Heart left ventricle (tissue), 16 donors: Measurements from ENCODE around the gene TRIM25. TPM values are rescaled to one million over a fixed set of nuclear protein-coding genes. Genes with fewer than 3 reads are reported as not detected.

Source experiments
- ATAC-seq, 4 donors: fragments of 200-7000 bp; cut with Tn5 transposase; one replicate each; pipeline ENCODE4 v1.9.1; 2020 to 2022; ENCODE audit warnings: moderate library complexity in 4 of 4, mild to moderate bottlenecking in 3 of 4, moderate number of reproducible peaks in 1 of 4
- DNase-seq, 5 donors: peaks; one replicate each; pipeline ENCODE4 v3.0.0-alpha.2; 2020
- H3K27ac ChIP-seq, 12 donors: fragments of 200-600 bp; sonication (generic) in 4 of 12; one replicate each; pipeline versions ENCODE4 v1.5.0 to v1.8.0; 2016 to 2022; ENCODE audit warnings: mild to moderate bottlenecking in 2 of 12
- H3K27me3 ChIP-seq, 9 donors: fragments of 200-600 bp; sonication (generic) in 2 of 9; one replicate each; pipeline versions ENCODE4 v1.5.1 to v1.8.0; 2016 to 2022; ENCODE audit warnings: mild to moderate bottlenecking in 3 of 9
- H3K36me3 ChIP-seq, 9 donors: fragments of 200-600 bp; sonication (generic) in 2 of 9; one replicate each; pipeline versions ENCODE4 v1.5.0 to v1.8.0; 2018 to 2022; ENCODE audit warnings: mild to moderate bottlenecking in 2 of 9
- H3K4me1 ChIP-seq, 12 donors: fragments of 200-600 bp; sonication (generic) in 4 of 12; one replicate each; pipeline versions ENCODE4 v1.5.0 to v1.8.0; 2016 to 2022; ENCODE audit warnings: mild to moderate bottlenecking in 3 of 12
- H3K4me3 ChIP-seq, 12 donors: fragments of 200-600 bp; sonication (generic) in 4 of 12; one replicate each; pipeline versions ENCODE4 v1.5.0 to v1.8.0; 2017 to 2022; ENCODE audit warnings: mild to moderate bottlenecking in 9 of 12, moderate library complexity in 4 of 12
- H3K9me3 ChIP-seq, 12 donors: fragments of 200-600 bp; sonication (generic) in 4 of 12; one replicate each; pipeline versions ENCODE4 v1.5.0 to v1.8.0; 2016 to 2022; ENCODE audit warnings: mild to moderate bottlenecking in 1 of 12
- POLR2A ChIP-seq, 2 donors: fragments of 450-650 bp; IDR thresholded peaks; one replicate each; pipeline ENCODE4 v1.6.1; 2017; ENCODE audit warnings: antibody characterized with exemption in 2 of 2, mild to moderate bottlenecking in 2 of 2, moderate library complexity in 2 of 2
- WGBS, 4 donors: extraction: QIAGEN DNeasy Blood & Tissue Kit in 2 of 4; methylation state at CpG; one replicate each; pipeline versions ENCODE4 v1.1.5 to v1.1.7; 2013 to 2018; 5-methylcytosine and 5-hydroxymethylcytosine counted together
- intact Hi-C, 10 donors: fragments of 100-400 bp; cut with DNase I; formaldehyde crosslinking; loops; one replicate each; pipeline versions ENCODE4 v1.11.1 to v1.14.2; 2022
- polyA plus RNA-seq, 2 donors: library from polyadenylated mRNA; stranded (reverse); fragments of 200-250 nt; gene quantifications; one replicate each; pipeline ENCODE4 v1.2.3, GENCODE V29; 2013
- total RNA-seq, 9 donors: library from RNA; depleted of rRNA in 2 of 9; stranded (reverse); fragments of >200 nt in 2 of 9; fragmentation: NEBNext Ultra II Directional in 3 of 9; extraction: Animal tissue kit (Norgen Biotek cat#: 25700) in 3 of 9; gene quantifications; one replicate each; pipeline versions ENCODE4 v1.1.0 to v1.2.4, GENCODE V29; 2016 to 2023
- TF ChIP-seq, protein P1 (sequence below), 12 donors: fragments of 200-600 bp; sonication (generic) in 4 of 12; IDR thresholded peaks; one replicate each; pipeline versions ENCODE4 v1.5.0 to v1.8.0; 2018 to 2022; ENCODE audit warnings: antibody characterized with exemption in 12 of 12, mild to moderate bottlenecking in 5 of 12
- donor health status: ischemic (EF 13 %, LVEDD 7.1; RV severe dilation, severe dysfunction).
- donor health status: healthy with polysubstance abuse.
- donor health status: DM: no; HTN: yes; CAD: no.
- donor health status: DM: no; HTN: no; CAD: no.
- donor health status: ischemic (EF 25% LVEDD 6.9; RV normal size, moderate dysfunction).
- donor health status: ischemic (EF 25% LVEDD 5.7; RV mildly dilated, moderate dysfunction).
- donor health status: healthy.
- donor health status: DM: yes; HTN: yes; CAD: no.
- donor health status: ischemic (EF 35%, LVEDD 5.7; RV mildly dilated, moderate dysfunction).
- donor health status: nonischemic (EF 11% LVEDD 7.7; RV severe dilation, severe dysfunction).
- donor health status: DM: yes; HTN: yes; CAD: no.
- donor health status: PGD.
- donor health status: ischemic (EF 29% LVEDD 5.4; RV normal size, mild dysfunction).
- donor health status: nonischemic (EF 23%, LVEDD 6.1; RV moderate dilation, normal function).

Gene TRIM25
- total and polyA plus RNA-seq, 11 donors = 9.2 to 55.9 (median 14.9) TPM

DNA sequence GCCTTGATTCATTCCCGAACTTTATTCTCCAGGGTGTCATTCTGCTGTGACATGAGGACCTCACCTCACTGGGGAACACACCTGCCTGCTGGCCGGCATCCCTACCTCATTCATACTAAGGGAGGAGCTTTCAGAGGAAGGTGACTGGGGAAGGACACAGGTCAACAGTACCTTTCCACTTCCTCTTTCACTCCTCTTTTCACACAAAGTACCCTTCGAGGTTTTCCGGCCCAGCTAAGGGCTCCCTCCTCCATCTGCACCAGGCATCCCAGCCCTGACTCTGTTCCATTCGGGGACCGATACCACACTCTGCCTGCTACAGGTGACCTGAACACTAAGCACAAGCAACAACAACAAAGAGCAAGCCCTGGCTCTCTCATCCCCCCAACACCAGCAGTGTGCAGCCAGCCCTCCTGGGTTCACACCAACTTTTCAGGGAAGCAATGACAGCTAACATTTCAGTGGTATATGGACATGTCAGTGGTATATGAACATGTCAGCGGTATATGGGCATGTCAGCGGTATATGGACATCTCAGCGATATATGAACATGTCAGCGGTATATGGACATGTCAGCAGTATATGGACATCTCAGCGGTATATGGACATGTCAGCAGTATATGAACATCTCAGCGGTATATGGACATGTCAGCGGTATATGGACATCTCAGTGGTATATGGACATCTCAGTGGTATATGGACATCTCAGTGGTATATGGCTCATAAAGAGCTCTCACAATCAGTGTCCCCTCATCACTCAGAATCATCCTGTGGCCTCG, 16.0 kb downstream of the TRIM25 start:
- Histone ChIP-seq H3K27me3 (no peaks in the 10 kb centered on the region), H3K36me3 (peaks cover 3 to 100% (median 96%) of the 10 kb centered on the region in 9 donors), H3K4me3 (no peak overlapping the region), H3K27ac (no peak overlapping the region), H3K9me3 (no peaks in the 10 kb centered on the region), H3K4me1 (peaks cover 0 to 19% (median 5%) of the 10 kb centered on the region in 12 donors)
- TF ChIP-seq POLR2A (IDR thresholded peaks at IDR 0.05) = no peak
- TF ChIP-seq, protein P1, sequence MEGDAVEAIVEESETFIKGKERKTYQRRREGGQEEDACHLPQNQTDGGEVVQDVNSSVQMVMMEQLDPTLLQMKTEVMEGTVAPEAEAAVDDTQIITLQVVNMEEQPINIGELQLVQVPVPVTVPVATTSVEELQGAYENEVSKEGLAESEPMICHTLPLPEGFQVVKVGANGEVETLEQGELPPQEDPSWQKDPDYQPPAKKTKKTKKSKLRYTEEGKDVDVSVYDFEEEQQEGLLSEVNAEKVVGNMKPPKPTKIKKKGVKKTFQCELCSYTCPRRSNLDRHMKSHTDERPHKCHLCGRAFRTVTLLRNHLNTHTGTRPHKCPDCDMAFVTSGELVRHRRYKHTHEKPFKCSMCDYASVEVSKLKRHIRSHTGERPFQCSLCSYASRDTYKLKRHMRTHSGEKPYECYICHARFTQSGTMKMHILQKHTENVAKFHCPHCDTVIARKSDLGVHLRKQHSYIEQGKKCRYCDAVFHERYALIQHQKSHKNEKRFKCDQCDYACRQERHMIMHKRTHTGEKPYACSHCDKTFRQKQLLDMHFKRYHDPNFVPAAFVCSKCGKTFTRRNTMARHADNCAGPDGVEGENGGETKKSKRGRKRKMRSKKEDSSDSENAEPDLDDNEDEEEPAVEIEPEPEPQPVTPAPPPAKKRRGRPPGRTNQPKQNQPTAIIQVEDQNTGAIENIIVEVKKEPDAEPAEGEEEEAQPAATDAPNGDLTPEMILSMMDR (IDR thresholded peaks at IDR 0.05) = no peak
- DNase-seq (no peak), ATAC-seq (no peak)
- WGBS, 4 donors = 93 to 95% (median 95%) methylated on average over 14 of the region's 14 CpGs
- intact Hi-C loops = no loop called here

DNA sequence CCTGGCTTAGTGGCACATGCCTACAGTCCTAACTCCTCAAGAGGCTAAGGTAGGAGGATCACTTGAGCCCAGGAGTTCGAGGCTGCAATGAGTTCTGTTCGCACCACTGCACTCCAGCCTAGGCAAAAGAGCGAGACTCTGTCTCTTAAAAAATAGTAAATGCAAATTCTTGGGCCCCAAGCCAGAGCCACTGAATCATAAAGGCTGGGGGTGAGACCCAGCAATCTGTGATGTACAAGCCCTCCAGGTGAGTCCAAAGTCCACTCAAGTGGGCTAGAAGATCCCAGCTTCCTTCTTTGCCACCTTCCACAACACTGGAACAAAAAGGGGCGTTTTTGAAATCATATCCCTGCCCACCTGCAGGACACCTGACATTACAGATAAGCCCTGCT, 16.9 kb downstream of the TRIM25 start:
- intact Hi-C loops = no loop called here
- no peak for ATAC-seq
- WGBS, 4 donors = 94 to 100% (median 95%) methylated on average over 4 of the region's 4 CpGs
- no peaks in the 10 kb centered on the region for H3K9me3 ChIP-seq
- H3K4me1 ChIP-seq = peaks cover 0 to 11% (median 2%) of the 10 kb centered on the region in 12 donors
- H3K27ac ChIP-seq = no peak overlapping the region
- no peak for DNase-seq
- H3K4me3 ChIP-seq = no peak overlapping the region
- H3K27me3 ChIP-seq = no peaks in the 10 kb centered on the region
- H3K36me3 ChIP-seq = peaks cover 3 to 100% (median 93%) of the 10 kb centered on the region in 9 donors
- no peak for TF ChIP-seq POLR2A (IDR thresholded peaks at IDR 0.05)
- TF ChIP-seq, protein P1 (IDR thresholded peaks at IDR 0.05) = no peak

DNA sequence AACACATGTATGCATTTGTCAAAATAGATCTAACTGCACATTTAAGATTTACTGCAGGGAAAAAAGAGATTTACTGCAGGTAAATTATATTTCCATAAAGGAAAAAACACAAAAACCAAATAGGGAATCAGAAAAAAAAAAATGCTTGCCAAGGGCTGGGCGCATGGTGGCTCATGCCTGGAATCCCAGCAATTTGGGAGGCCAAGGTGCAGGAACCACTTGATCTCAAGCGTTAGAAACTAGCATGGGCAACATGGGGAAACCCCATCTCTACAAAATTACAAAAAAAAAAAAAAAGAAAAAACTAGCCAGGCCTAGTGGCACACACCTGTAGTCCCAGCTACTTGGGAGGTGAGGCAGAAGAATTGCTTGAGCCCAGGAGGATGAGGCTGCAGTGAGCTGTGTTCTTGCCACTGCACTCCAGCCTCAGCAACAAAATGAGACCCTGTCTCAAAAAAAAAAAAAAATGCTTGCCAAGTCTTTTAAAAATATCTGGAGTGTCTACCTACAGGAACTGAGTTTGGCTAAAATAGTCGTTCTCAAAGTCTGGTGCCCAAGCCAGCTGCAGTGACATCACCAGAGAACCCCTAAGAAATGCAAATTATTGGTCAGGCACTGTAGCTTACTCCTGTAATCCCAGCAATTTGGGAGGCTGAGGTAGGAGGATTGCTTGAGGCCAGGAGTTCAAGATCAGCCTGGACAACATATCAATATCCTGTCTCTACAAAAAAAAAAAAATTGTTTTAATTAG, 17.5 kb downstream of the TRIM25 start:
- TF ChIP-seq, protein P1 (IDR thresholded peaks at IDR 0.05) = no peak
- TF ChIP-seq POLR2A (IDR thresholded peaks at IDR 0.05) = no peak
- Histone ChIP-seq H3K36me3 (peaks cover 3 to 100% (median 93%) of the 10 kb centered on the region in 9 donors), H3K27me3 (no peaks in the 10 kb centered on the region)

DNA sequence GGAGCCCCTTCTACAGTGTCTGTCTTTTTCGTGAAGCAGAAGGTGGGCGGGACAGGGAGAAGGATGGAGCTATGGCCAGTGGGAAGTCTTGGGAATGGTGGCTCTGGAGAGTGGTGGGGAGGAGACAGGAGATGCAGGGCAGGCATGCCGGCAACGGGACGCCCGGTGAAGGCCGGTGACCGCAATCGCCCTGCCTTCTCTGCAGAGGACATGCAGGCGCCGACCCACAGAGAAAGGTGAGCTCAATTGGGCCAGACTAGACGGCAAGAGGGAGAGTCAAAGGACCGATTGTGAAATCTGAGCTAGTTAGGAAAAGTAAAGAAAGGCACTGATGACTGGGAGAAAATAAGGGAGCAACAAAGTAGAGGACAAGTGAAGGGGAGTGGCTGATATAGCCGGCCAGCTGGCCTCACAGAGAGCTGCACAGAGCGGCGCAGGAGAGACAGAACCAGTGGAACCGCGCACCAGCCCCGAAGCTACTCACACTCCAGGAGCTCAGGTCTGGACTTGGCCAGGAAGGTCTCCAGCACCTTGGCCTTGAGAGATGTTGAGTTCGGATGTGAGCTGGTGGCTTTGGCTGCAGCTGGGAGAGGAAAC, 18.9 kb downstream of the TRIM25 start:
- H3K27me3 ChIP-seq = no peaks in the 10 kb centered on the region
- H3K36me3 ChIP-seq = peaks cover 3 to 100% (median 93%) of the 10 kb centered on the region in 9 donors
- peaks cover 0 to 9% (median 0%) of the 10 kb centered on the region in 12 donors for H3K4me1 ChIP-seq
- DNase-seq = no peak
- intact Hi-C loops = loop anchor here in 2 of 10 donors (5.0 kb wide), 1 partner anchor 42 kb away; no protein-coding TSS in a partner anchor
- no peak overlapping the region for H3K4me3 ChIP-seq
- H3K27ac ChIP-seq = no peak overlapping the region
- no peak for ATAC-seq
- WGBS, 4 donors = 92 to 94% (median 93%) methylated on average over 20 of the region's 20 CpGs
- no peaks in the 10 kb centered on the region for H3K9me3 ChIP-seq
- TF ChIP-seq, protein P1 (IDR thresholded peaks at IDR 0.05) = no peak
- TF ChIP-seq POLR2A (IDR thresholded peaks at IDR 0.05) = no peak

More for the DNA sequence above, 17.5 kb downstream of the TRIM25 start:
- Histone ChIP-seq H3K9me3 (no peaks in the 10 kb centered on the region), H3K4me3 (no peak overlapping the region), H3K27ac (no peak overlapping the region), H3K4me1 (peaks cover 0 to 9% (median 0%) of the 10 kb centered on the region in 12 donors)
- intact Hi-C loops = no loop called here
- DNase-seq (no peak), ATAC-seq (no peak)
- 74 to 83% (median 77%) methylated on average over 3 of the region's 3 CpGs for WGBS, 4 donors
